GM23338 (cell line): ENCODE data around the gene PRKAR1A. TPM values are rescaled to one million over a fixed set of nuclear protein-coding genes. Genes with fewer than 3 reads are reported as not detected.

Source experiments
- ATAC-seq: fragments of 200-7000 bp; cut with Tn5 transposase; 3 replicates; pipeline ENCODE4 v1.9.1; 2020
- DNase-seq: peaks from one replicate; pipeline ENCODE4 v3.0.0-alpha.2; 2015; ENCODE audit warnings: low spot score
- H2AFZ ChIP-seq: fragments of 200-600 bp; sonication (generic); 2 replicates; pipeline ENCODE4 v1.8.0; 2016; ENCODE audit warnings: antibody characterized with exemption, mild to moderate bottlenecking, moderate library complexity
- H3F3A ChIP-seq: fragments of 200-600 bp; sonication (generic); replicated peaks from 2 replicates; pipeline ENCODE4 v1.8.0; 2017; ENCODE audit warnings: antibody characterized with exemption, mixed run types, low read depth
- H3K27ac ChIP-seq: fragments of 200-600 bp; sonication (generic); 2 replicates; pipeline ENCODE4 v1.6.1; 2016; ENCODE audit warnings: low read depth
- H3K27me3 ChIP-seq: fragments of 200-600 bp; sonication (generic); 2 replicates; pipeline ENCODE4 v1.8.0; 2016; ENCODE audit warnings: mild to moderate bottlenecking, mixed run types, moderate library complexity; ENCODE audit not compliant: insufficient read depth
- H3K36me3 ChIP-seq: fragments of 200-600 bp; sonication (generic); 2 replicates; pipeline ENCODE4 v1.8.0; 2016; ENCODE audit warnings: mild to moderate bottlenecking; ENCODE audit not compliant: insufficient read depth
- H3K4me1 ChIP-seq: fragments of 200-600 bp; sonication (generic); 2 replicates; pipeline ENCODE4 v1.8.0; 2016; ENCODE audit warnings: mild to moderate bottlenecking, moderate library complexity; ENCODE audit not compliant: insufficient read depth
- H3K4me2 ChIP-seq: fragments of 200-600 bp; sonication (generic); 2 replicates; pipeline ENCODE4 v1.7.1; 2017; ENCODE audit warnings: mixed run types
- H3K4me3 ChIP-seq: fragments of 200-600 bp; sonication (generic); 2 replicates; pipeline ENCODE4 v1.6.1; 2016; ENCODE audit warnings: mixed run types
- H3K79me2 ChIP-seq: fragments of 200-600 bp; sonication (generic); replicated peaks from 2 replicates; pipeline ENCODE4 v1.8.0; 2017; ENCODE audit warnings: mild to moderate bottlenecking; ENCODE audit not compliant: insufficient read depth
- H3K9me2 ChIP-seq: fragments of 200-600 bp; sonication (generic); 2 replicates; pipeline ENCODE4 v1.8.0; 2017; ENCODE audit not compliant: insufficient read depth
- H4K20me1 ChIP-seq: fragments of 200-600 bp; sonication (generic); replicated peaks from 2 replicates; pipeline ENCODE4 v1.8.0; 2017; ENCODE audit warnings: mild to moderate bottlenecking; ENCODE audit not compliant: insufficient read depth
- H3K27ac Mint-ChIP-seq: 2 replicates; pipeline ENCODE4 v1.8.0; 2020; ENCODE audit warnings: inconsistent platforms, mild to moderate bottlenecking, moderate library complexity, mixed read lengths
- H3K27me3 Mint-ChIP-seq: 3 replicates; pipeline ENCODE4 v1.8.0; 2022; ENCODE audit warnings: low read depth, mild to moderate bottlenecking, moderate library complexity, mixed read lengths, inconsistent platforms; ENCODE audit not compliant: insufficient read depth, poor library complexity
- H3K36me3 Mint-ChIP-seq: 3 replicates; pipeline ENCODE4 v1.8.0; 2021; ENCODE audit warnings: low read depth, mild to moderate bottlenecking, inconsistent platforms, moderate library complexity, mixed read lengths
- H3K4me1 Mint-ChIP-seq: 3 replicates; pipeline ENCODE4 v1.8.0; 2020; ENCODE audit warnings: mild to moderate bottlenecking, inconsistent platforms, mixed read lengths
- H3K4me3 Mint-ChIP-seq: 3 replicates; pipeline ENCODE4 v1.8.0; 2021; ENCODE audit warnings: moderate library complexity, mild to moderate bottlenecking, inconsistent platforms, mixed read lengths
- H3K9me3 Mint-ChIP-seq: 3 replicates; pipeline ENCODE4 v1.8.0; 2020; ENCODE audit warnings: moderate library complexity, mild to moderate bottlenecking, inconsistent platforms, mixed read lengths
- CREB1 ChIP-seq: fragments of 250-450 bp; sonication (Bioruptor Pico); IDR thresholded peaks from 2 replicates; pipeline ENCODE4 v1.5.0; 2020; ENCODE audit warnings: low read depth, mild to moderate bottlenecking, moderate library complexity
- JUNB ChIP-seq: IDR thresholded peaks from one replicate; pipeline ENCODE4 v1.6.1; 2016; ENCODE audit warnings: antibody characterized with exemption; ENCODE audit not compliant: unreplicated experiment
- POLR2AphosphoS5 ChIP-seq: IDR thresholded peaks from 2 replicates; pipeline ENCODE4 v1.6.1; 2016; ENCODE audit warnings: antibody characterized with exemption, low read depth
- STAT1 ChIP-seq: IDR thresholded peaks from one replicate; pipeline ENCODE4 v1.6.1; 2016; ENCODE audit warnings: antibody characterized with exemption; ENCODE audit not compliant: unreplicated experiment
- ZNF114 ChIP-seq: fragments of 250-450 bp; sonication (Bioruptor Pico); IDR thresholded peaks from 2 replicates; pipeline ENCODE4 v1.5.0; 2020; ENCODE audit warnings: mild to moderate bottlenecking, moderate library complexity
- polyA plus RNA-seq: library from polyadenylated mRNA; unstranded; fragments of >200 nt; fragmentation: Nextera tagmentation; extraction: Ambion mirVana; gene quantifications from 2 replicates; pipeline ENCODE4 v1.2.1, GENCODE V29; 2016
- total RNA-seq: library from RNA; depleted of rRNA; stranded (reverse); fragments of >200 nt; shearing (Covaris generic); gene quantifications from 2 replicates; pipeline ENCODE4 v1.2.3, GENCODE V29; 2014
- TF ChIP-seq, protein P1 (sequence below): IDR thresholded peaks from 2 replicates; pipeline ENCODE4 v1.6.1; 2016; ENCODE audit warnings: antibody characterized with exemption
- TF ChIP-seq, protein P2 (sequence below): fragments of 250-450 bp; sonication (Bioruptor Pico); IDR thresholded peaks from 2 replicates; pipeline ENCODE4 v1.5.0; 2020; ENCODE audit warnings: mild to moderate bottlenecking, moderate library complexity
- TF ChIP-seq, protein P3 (sequence below): IDR thresholded peaks from one replicate; pipeline ENCODE4 v1.6.1; 2018; ENCODE audit warnings: antibody characterized with exemption; ENCODE audit not compliant: unreplicated experiment
- TF ChIP-seq, protein P4 (sequence below), 2 experiments: fragments of 200-600 bp in 1 of 2; sonication (generic) in 1 of 2; conservative IDR thresholded peaks; 2 replicates each; pipeline versions ENCODE4 v1.5.1 to v1.6.1; 2016 to 2017; ENCODE audit warnings: antibody characterized with exemption in 2 of 2, low read depth in 2 of 2, mild to moderate bottlenecking in 2 of 2, moderate library complexity in 1 of 2

The PRKAR1A gene
- total and polyA plus RNA-seq, 2 experiments from 2014 or later = 90.1 to 100 TPM

DNA sequence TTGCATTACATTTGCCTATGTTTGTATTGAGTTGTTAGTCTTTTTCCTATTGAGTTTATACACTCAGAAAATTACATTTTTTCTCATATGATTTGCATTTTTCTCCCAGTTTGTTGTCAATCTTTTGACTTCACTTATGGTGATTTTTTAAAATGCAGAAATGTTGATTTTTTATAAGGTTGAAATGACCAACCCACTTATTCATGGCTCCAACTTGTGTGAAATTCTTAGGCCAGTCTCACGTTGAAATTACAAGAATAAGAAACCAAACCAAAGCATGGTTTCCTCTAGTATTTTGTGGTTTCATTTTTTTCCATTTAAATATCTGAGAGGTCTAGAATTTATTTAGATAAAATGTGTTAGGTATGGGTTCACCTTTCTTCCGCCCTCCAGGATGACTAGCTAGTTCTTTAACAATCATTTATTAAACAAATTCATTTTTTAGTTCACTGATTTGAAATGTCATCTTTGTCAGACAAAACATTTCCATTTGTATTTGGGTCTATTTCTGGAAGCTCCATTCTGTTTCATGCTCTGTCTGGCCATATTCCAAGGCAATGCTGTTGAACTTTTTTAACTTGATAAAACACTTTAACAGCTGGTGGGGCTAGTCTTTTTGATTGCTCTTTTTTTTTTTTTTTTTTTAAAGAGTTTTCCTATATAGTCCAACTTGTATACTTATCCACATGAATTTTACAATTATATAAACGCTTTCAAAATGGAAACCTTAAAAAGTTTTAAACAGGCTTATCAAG lies 48.9 kb downstream of the PRKAR1A start:
- H3K4me1 Mint-ChIP-seq = no peaks in the 10 kb centered on the region
- Histone ChIP-seq H3K27ac (no peak overlapping the region), H3K27me3 (no peaks in the 10 kb centered on the region), H3K4me1 (no peaks in the 10 kb centered on the region), H3K79me2 (no peaks in the 10 kb centered on the region), H3K36me3 (no peaks in the 10 kb centered on the region), H2AFZ (no peak overlapping the region), H3K4me3 (no peak overlapping the region), H3K9me2 (no peaks in the 10 kb centered on the region), H4K20me1 (no peaks in the 10 kb centered on the region), H3F3A (no peaks in the 10 kb centered on the region), H3K4me2 (no peak overlapping the region)
- H3K27me3 Mint-ChIP-seq = no peaks in the 10 kb centered on the region
- DNase-seq (no peak), ATAC-seq (no peak)
- H3K4me3 Mint-ChIP-seq = no peak overlapping the region
- TF ChIP-seq CREB1 (no peak), ZNF114 (CRISPR knock-in tag) (no peak), JUNB (no peak), STAT1 (no peak), POLR2AphosphoS5 (no peak)
- TF ChIP-seq, protein P1, sequence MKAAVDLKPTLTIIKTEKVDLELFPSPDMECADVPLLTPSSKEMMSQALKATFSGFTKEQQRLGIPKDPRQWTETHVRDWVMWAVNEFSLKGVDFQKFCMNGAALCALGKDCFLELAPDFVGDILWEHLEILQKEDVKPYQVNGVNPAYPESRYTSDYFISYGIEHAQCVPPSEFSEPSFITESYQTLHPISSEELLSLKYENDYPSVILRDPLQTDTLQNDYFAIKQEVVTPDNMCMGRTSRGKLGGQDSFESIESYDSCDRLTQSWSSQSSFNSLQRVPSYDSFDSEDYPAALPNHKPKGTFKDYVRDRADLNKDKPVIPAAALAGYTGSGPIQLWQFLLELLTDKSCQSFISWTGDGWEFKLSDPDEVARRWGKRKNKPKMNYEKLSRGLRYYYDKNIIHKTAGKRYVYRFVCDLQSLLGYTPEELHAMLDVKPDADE = no peak
- TF ChIP-seq, protein P2, sequence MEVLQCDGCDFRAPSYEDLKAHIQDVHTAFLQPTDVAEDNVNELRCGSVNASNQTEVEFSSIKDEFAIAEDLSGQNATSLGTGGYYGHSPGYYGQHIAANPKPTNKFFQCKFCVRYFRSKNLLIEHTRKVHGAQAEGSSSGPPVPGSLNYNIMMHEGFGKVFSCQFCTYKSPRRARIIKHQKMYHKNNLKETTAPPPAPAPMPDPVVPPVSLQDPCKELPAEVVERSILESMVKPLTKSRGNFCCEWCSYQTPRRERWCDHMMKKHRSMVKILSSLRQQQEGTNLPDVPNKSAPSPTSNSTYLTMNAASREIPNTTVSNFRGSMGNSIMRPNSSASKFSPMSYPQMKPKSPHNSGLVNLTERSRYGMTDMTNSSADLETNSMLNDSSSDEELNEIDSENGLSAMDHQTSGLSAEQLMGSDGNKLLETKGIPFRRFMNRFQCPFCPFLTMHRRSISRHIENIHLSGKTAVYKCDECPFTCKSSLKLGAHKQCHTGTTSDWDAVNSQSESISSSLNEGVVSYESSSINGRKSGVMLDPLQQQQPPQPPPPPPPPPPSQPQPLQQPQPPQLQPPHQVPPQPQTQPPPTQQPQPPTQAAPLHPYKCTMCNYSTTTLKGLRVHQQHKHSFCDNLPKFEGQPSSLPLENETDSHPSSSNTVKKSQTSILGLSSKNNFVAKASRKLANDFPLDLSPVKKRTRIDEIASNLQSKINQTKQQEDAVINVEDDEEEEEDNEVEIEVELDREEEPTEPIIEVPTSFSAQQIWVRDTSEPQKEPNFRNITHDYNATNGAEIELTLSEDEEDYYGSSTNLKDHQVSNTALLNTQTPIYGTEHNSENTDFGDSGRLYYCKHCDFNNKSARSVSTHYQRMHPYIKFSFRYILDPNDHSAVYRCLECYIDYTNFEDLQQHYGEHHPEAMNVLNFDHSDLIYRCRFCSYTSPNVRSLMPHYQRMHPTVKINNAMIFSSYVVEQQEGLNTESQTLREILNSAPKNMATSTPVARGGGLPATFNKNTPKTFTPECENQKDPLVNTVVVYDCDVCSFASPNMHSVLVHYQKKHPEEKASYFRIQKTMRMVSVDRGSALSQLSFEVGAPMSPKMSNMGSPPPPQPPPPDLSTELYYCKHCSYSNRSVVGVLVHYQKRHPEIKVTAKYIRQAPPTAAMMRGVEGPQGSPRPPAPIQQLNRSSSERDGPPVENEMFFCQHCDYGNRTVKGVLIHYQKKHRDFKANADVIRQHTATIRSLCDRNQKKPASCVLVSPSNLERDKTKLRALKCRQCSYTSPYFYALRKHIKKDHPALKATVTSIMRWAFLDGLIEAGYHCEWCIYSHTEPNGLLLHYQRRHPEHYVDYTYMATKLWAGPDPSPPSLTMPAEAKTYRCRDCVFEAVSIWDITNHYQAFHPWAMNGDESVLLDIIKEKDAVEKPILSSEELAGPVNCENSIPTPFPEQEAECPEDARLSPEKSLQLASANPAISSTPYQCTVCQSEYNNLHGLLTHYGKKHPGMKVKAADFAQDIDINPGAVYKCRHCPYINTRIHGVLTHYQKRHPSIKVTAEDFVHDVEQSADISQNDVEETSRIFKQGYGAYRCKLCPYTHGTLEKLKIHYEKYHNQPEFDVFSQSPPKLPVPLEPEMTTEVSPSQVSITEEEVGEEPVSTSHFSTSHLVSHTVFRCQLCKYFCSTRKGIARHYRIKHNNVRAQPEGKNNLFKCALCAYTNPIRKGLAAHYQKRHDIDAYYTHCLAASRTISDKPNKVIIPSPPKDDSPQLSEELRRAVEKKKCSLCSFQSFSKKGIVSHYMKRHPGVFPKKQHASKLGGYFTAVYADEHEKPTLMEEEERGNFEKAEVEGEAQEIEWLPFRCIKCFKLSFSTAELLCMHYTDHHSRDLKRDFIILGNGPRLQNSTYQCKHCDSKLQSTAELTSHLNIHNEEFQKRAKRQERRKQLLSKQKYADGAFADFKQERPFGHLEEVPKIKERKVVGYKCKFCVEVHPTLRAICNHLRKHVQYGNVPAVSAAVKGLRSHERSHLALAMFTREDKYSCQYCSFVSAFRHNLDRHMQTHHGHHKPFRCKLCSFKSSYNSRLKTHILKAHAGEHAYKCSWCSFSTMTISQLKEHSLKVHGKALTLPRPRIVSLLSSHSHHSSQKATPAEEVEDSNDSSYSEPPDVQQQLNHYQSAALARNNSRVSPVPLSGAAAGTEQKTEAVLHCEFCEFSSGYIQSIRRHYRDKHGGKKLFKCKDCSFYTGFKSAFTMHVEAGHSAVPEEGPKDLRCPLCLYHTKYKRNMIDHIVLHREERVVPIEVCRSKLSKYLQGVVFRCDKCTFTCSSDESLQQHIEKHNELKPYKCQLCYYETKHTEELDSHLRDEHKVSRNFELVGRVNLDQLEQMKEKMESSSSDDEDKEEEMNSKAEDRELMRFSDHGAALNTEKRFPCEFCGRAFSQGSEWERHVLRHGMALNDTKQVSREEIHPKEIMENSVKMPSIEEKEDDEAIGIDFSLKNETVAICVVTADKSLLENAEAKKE (CRISPR knock-in tag) = no peak
- TF ChIP-seq, protein P3, sequence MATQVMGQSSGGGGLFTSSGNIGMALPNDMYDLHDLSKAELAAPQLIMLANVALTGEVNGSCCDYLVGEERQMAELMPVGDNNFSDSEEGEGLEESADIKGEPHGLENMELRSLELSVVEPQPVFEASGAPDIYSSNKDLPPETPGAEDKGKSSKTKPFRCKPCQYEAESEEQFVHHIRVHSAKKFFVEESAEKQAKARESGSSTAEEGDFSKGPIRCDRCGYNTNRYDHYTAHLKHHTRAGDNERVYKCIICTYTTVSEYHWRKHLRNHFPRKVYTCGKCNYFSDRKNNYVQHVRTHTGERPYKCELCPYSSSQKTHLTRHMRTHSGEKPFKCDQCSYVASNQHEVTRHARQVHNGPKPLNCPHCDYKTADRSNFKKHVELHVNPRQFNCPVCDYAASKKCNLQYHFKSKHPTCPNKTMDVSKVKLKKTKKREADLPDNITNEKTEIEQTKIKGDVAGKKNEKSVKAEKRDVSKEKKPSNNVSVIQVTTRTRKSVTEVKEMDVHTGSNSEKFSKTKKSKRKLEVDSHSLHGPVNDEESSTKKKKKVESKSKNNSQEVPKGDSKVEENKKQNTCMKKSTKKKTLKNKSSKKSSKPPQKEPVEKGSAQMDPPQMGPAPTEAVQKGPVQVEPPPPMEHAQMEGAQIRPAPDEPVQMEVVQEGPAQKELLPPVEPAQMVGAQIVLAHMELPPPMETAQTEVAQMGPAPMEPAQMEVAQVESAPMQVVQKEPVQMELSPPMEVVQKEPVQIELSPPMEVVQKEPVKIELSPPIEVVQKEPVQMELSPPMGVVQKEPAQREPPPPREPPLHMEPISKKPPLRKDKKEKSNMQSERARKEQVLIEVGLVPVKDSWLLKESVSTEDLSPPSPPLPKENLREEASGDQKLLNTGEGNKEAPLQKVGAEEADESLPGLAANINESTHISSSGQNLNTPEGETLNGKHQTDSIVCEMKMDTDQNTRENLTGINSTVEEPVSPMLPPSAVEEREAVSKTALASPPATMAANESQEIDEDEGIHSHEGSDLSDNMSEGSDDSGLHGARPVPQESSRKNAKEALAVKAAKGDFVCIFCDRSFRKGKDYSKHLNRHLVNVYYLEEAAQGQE = no peak
- TF ChIP-seq, protein P4, sequence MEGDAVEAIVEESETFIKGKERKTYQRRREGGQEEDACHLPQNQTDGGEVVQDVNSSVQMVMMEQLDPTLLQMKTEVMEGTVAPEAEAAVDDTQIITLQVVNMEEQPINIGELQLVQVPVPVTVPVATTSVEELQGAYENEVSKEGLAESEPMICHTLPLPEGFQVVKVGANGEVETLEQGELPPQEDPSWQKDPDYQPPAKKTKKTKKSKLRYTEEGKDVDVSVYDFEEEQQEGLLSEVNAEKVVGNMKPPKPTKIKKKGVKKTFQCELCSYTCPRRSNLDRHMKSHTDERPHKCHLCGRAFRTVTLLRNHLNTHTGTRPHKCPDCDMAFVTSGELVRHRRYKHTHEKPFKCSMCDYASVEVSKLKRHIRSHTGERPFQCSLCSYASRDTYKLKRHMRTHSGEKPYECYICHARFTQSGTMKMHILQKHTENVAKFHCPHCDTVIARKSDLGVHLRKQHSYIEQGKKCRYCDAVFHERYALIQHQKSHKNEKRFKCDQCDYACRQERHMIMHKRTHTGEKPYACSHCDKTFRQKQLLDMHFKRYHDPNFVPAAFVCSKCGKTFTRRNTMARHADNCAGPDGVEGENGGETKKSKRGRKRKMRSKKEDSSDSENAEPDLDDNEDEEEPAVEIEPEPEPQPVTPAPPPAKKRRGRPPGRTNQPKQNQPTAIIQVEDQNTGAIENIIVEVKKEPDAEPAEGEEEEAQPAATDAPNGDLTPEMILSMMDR (conservative IDR thresholded peaks at IDR 0.05; ENCODE audit: low read depth in 2 of 2) = no peak
- no peaks in the 10 kb centered on the region for H3K9me3 Mint-ChIP-seq
- no peak overlapping the region for H3K27ac Mint-ChIP-seq
- no peaks in the 10 kb centered on the region for H3K36me3 Mint-ChIP-seq
